ENCODE results near the gene NOL4L. TPM values are rescaled to one million over a fixed set of nuclear protein-coding genes. Genes with fewer than 3 reads are reported as not detected.

Gene NOL4L
- total and polyA plus RNA-seq, 2 experiments from 2014 or later: 38.8 to 39.2 TPM

DNA sequence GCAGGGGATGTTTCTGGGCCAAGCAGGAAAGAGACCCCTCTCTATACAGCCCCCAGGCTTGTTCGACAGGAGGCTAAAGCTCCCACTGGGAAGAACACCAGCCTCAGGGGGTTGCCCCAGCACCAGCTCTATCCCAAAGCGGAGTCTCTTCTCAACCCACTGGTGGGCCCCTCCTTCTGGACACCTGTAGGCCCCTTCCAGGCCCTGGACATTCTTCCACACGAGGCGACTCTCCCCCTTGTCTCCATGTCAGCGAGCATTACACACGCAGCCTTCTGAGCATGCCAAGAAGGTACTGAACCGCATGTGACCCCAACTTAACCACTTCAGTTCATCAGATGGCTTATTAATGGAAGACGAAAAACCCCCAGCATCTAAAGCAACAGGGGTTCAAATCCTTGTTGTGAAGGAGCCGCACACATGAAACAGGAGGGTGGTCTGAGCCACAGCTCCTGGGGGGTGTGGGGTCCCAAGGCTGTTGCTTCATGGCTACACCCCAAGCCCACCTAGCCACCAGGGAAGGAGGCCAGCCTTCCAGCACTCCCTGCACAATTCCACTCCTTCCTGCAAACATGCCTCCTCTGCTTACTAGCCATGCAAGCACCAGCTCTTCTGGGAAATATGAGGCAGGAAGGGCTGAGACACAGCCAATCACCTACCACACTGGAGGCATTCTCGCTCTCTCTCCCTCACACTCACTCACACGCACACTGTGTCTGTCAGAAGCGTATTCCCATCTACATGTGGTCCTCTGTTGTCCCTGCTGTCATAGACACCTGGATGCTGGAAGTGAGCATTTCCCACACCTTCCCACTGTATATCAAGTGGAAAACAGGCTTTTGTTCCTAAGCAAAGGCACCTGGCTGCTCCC lies 104.5 kb downstream of the NOL4L start:
- Histone ChIP-seq H3K4me3 (peak overlapping the region; percentile 97), H3K4me1 (ENCODE audit: insufficient read depth) (peaks cover 54% of the 10 kb centered on the region), H4K20me1 (replicated peaks; ENCODE audit: insufficient read depth) (peaks cover 55% of the 10 kb centered on the region), H3K27ac (ENCODE audit: low read depth) (peak overlapping the region; percentile 66; the same call in 1 of the 2 replicates), H3K4me2 (peak overlapping the region; percentile 78), H3F3A (replicated peaks; ENCODE audit: low read depth) (peaks cover 39% of the 10 kb centered on the region), H3K36me3 (ENCODE audit: insufficient read depth) (no peaks in the 10 kb centered on the region; the same call in 1 of the 2 replicates), H3K79me2 (replicated peaks; ENCODE audit: insufficient read depth) (peaks cover 67% of the 10 kb centered on the region), H3K9me2 (ENCODE audit: insufficient read depth) (no peaks in the 10 kb centered on the region), H3K27me3 (ENCODE audit: insufficient read depth) (no peaks in the 10 kb centered on the region), H2AFZ (no peak overlapping the region)
- TF ChIP-seq, protein P1, sequence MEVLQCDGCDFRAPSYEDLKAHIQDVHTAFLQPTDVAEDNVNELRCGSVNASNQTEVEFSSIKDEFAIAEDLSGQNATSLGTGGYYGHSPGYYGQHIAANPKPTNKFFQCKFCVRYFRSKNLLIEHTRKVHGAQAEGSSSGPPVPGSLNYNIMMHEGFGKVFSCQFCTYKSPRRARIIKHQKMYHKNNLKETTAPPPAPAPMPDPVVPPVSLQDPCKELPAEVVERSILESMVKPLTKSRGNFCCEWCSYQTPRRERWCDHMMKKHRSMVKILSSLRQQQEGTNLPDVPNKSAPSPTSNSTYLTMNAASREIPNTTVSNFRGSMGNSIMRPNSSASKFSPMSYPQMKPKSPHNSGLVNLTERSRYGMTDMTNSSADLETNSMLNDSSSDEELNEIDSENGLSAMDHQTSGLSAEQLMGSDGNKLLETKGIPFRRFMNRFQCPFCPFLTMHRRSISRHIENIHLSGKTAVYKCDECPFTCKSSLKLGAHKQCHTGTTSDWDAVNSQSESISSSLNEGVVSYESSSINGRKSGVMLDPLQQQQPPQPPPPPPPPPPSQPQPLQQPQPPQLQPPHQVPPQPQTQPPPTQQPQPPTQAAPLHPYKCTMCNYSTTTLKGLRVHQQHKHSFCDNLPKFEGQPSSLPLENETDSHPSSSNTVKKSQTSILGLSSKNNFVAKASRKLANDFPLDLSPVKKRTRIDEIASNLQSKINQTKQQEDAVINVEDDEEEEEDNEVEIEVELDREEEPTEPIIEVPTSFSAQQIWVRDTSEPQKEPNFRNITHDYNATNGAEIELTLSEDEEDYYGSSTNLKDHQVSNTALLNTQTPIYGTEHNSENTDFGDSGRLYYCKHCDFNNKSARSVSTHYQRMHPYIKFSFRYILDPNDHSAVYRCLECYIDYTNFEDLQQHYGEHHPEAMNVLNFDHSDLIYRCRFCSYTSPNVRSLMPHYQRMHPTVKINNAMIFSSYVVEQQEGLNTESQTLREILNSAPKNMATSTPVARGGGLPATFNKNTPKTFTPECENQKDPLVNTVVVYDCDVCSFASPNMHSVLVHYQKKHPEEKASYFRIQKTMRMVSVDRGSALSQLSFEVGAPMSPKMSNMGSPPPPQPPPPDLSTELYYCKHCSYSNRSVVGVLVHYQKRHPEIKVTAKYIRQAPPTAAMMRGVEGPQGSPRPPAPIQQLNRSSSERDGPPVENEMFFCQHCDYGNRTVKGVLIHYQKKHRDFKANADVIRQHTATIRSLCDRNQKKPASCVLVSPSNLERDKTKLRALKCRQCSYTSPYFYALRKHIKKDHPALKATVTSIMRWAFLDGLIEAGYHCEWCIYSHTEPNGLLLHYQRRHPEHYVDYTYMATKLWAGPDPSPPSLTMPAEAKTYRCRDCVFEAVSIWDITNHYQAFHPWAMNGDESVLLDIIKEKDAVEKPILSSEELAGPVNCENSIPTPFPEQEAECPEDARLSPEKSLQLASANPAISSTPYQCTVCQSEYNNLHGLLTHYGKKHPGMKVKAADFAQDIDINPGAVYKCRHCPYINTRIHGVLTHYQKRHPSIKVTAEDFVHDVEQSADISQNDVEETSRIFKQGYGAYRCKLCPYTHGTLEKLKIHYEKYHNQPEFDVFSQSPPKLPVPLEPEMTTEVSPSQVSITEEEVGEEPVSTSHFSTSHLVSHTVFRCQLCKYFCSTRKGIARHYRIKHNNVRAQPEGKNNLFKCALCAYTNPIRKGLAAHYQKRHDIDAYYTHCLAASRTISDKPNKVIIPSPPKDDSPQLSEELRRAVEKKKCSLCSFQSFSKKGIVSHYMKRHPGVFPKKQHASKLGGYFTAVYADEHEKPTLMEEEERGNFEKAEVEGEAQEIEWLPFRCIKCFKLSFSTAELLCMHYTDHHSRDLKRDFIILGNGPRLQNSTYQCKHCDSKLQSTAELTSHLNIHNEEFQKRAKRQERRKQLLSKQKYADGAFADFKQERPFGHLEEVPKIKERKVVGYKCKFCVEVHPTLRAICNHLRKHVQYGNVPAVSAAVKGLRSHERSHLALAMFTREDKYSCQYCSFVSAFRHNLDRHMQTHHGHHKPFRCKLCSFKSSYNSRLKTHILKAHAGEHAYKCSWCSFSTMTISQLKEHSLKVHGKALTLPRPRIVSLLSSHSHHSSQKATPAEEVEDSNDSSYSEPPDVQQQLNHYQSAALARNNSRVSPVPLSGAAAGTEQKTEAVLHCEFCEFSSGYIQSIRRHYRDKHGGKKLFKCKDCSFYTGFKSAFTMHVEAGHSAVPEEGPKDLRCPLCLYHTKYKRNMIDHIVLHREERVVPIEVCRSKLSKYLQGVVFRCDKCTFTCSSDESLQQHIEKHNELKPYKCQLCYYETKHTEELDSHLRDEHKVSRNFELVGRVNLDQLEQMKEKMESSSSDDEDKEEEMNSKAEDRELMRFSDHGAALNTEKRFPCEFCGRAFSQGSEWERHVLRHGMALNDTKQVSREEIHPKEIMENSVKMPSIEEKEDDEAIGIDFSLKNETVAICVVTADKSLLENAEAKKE (CRISPR knock-in tag; IDR thresholded peaks at IDR 0.05): no peak
- TF ChIP-seq, protein P2, sequence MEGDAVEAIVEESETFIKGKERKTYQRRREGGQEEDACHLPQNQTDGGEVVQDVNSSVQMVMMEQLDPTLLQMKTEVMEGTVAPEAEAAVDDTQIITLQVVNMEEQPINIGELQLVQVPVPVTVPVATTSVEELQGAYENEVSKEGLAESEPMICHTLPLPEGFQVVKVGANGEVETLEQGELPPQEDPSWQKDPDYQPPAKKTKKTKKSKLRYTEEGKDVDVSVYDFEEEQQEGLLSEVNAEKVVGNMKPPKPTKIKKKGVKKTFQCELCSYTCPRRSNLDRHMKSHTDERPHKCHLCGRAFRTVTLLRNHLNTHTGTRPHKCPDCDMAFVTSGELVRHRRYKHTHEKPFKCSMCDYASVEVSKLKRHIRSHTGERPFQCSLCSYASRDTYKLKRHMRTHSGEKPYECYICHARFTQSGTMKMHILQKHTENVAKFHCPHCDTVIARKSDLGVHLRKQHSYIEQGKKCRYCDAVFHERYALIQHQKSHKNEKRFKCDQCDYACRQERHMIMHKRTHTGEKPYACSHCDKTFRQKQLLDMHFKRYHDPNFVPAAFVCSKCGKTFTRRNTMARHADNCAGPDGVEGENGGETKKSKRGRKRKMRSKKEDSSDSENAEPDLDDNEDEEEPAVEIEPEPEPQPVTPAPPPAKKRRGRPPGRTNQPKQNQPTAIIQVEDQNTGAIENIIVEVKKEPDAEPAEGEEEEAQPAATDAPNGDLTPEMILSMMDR (conservative IDR thresholded peaks at IDR 0.05; ENCODE audit: low read depth in 2 of 2): no peak
- TF ChIP-seq STAT1 (IDR thresholded peaks at IDR 0.05; ENCODE audit: unreplicated experiment) (no peak), EZH2 (IDR thresholded peaks at IDR 0.05; ENCODE audit: low read depth, unreplicated experiment) (no peak), ZNF331 (CRISPR knock-in tag; IDR thresholded peaks at IDR 0.05; ENCODE audit: low read depth) (no peak), CREB1 (CRISPR knock-in tag; IDR thresholded peaks at IDR 0.05; ENCODE audit: low read depth) (no peak), EZH2phosphoT487 (IDR thresholded peaks at IDR 0.05; ENCODE audit: unreplicated experiment) (no peak), ZNF114 (CRISPR knock-in tag; IDR thresholded peaks at IDR 0.05) (no peak)
- TF ChIP-seq, protein P3, sequence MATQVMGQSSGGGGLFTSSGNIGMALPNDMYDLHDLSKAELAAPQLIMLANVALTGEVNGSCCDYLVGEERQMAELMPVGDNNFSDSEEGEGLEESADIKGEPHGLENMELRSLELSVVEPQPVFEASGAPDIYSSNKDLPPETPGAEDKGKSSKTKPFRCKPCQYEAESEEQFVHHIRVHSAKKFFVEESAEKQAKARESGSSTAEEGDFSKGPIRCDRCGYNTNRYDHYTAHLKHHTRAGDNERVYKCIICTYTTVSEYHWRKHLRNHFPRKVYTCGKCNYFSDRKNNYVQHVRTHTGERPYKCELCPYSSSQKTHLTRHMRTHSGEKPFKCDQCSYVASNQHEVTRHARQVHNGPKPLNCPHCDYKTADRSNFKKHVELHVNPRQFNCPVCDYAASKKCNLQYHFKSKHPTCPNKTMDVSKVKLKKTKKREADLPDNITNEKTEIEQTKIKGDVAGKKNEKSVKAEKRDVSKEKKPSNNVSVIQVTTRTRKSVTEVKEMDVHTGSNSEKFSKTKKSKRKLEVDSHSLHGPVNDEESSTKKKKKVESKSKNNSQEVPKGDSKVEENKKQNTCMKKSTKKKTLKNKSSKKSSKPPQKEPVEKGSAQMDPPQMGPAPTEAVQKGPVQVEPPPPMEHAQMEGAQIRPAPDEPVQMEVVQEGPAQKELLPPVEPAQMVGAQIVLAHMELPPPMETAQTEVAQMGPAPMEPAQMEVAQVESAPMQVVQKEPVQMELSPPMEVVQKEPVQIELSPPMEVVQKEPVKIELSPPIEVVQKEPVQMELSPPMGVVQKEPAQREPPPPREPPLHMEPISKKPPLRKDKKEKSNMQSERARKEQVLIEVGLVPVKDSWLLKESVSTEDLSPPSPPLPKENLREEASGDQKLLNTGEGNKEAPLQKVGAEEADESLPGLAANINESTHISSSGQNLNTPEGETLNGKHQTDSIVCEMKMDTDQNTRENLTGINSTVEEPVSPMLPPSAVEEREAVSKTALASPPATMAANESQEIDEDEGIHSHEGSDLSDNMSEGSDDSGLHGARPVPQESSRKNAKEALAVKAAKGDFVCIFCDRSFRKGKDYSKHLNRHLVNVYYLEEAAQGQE (IDR thresholded peaks at IDR 0.05; ENCODE audit: unreplicated experiment): no peak
- H3K4me1 Mint-ChIP-seq: peaks cover 63% of the 10 kb centered on the region
- H3K9me3 Mint-ChIP-seq: no peaks in the 10 kb centered on the region
- DNase-seq (ENCODE audit: low spot score): no peak
- no peak for ATAC-seq
- peak overlapping the region; percentile 85 for H3K4me3 Mint-ChIP-seq
- peaks cover 12% of the 10 kb centered on the region for H3K27me3 Mint-ChIP-seq (ENCODE audit: insufficient read depth, low read depth, poor library complexity)
- peaks cover 3% of the 10 kb centered on the region; the same call in 1 of the 3 replicates for H3K36me3 Mint-ChIP-seq (ENCODE audit: low read depth)
- peak overlapping the region; percentile 53; the same call in 1 of the 2 replicates for H3K27ac Mint-ChIP-seq

Data from GM23338 (cell line).